Thyroid gland (tissue), 4 donors: Measurements from ENCODE around the gene SPATA20.

Experiments
- CTCF ChIP-seq, 6 experiments: fragments of 200-600 bp in 3 of 6; fragments of 450-650 bp in 3 of 6; sonication (generic) in 3 of 6; IDR thresholded peaks; one replicate each; pipeline ENCODE4 v1.5.1; 2016 to 2019; ENCODE audit warnings: antibody characterized with exemption in 6 of 6, mild to moderate bottlenecking in 2 of 6, inconsistent platforms in 1 of 6, moderate library complexity in 1 of 6
- POLR2A ChIP-seq, 2 donors: fragments of 450-650 bp; IDR thresholded peaks; one replicate each; pipeline ENCODE4 v1.6.1; 2017; ENCODE audit warnings: antibody characterized with exemption in 2 of 2, mild to moderate bottlenecking in 2 of 2, moderate library complexity in 1 of 2

DNA sequence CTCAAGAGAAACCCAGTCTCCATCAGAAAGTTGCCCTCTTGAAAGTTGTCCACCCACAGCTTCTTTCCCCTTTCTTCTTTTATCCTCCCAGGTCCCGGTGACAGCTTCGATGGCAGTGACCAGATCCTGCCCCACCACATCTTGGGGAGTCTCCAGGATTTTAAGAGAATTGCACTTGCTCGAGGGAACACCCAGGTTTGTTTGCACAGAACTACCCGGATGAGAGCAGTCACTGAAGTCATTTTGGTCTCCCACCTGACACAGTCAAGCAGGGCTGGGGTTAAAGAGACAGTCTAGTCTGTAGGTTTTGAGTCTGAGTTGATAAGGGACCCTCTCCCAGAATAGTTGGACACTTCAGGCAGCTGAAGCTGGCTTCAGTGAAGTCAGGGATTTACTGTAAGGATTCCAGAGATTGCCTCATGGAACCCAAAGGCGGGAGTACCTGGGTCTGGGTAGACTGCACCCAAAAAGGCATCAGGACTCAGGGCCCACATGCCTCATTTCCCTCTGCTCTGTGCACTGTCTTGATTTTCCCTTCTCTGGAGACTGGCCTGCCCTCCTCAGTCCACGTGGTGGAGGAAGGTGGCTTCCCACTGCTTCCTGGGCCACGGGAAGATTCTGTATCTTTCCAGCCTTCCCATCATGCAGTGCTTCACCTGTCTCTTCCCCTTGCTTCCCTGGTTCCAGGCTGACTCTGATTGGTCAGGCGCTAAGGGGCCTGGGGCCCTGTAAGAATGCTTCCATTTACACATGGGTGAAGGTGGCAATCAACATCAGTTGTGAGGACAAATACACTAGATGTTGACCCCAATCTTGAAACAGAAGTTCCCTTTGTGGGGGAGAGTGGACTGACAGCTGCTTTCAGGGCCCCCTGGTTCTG, 29.2 kb upstream of the SPATA20 start:
- TF ChIP-seq CTCF (IDR thresholded peaks at IDR 0.05), result no peak
- no peak for TF ChIP-seq POLR2A (IDR thresholded peaks at IDR 0.05)
